GM12873 (cell line): ENCODE measurements around the gene MYOCOS.

Experiments
- CTCF ChIP-seq: IDR thresholded peaks from 2 replicates; pipeline ENCODE4 v1.5.1; 2012; ENCODE audit warnings: low read depth, mild to moderate bottlenecking, moderate library complexity, low read length, control low read depth; ENCODE audit not compliant: insufficient read depth; ENCODE audit errors: missing control alignments

The MYOCOS gene

GRCh38 chr1:171622152-171622462, at the start of gene MYOCOS:
TSS of gene MYOCOS (plus strand) at chr1:171622243. CDS start at chr1:171623884, 1,641 bp downstream.
- TF ChIP-seq CTCF = no peak

- no peak for TF ChIP-seq CTCF
Measured at GRCh38 chr1:171576144-171576543, 45.9 kb upstream of the MYOCOS start.

- TF ChIP-seq CTCF = no peak
Measured at GRCh38 chr1:171581226-171581625, 40.8 kb upstream of the MYOCOS start.

- no peak for TF ChIP-seq CTCF
Measured at GRCh38 chr1:171581766-171582165, 40.3 kb upstream of the MYOCOS start.

GRCh38 chr1:171582589-171582988, 39.5 kb upstream of the MYOCOS start:
- TF ChIP-seq CTCF = no peak

GRCh38 chr1:171583591-171584201, 38.3 kb upstream of the MYOCOS start:
- no peak for TF ChIP-seq CTCF

- TF ChIP-seq CTCF = no peak
Measured at GRCh38 chr1:171585715-171586114, 36.3 kb upstream of the MYOCOS start.
